Natural killer cell (primary cell): ENCODE measurements around the gene RIC8B. TPM values are rescaled to one million over a fixed set of nuclear protein-coding genes. Genes with fewer than 3 reads are reported as not detected.

Experiments used
- ATAC-seq, 3 donors: fragments of 150-1000 bp in 2 of 3; fragments of 200-7000 bp in 1 of 3; cut with Tn5 transposase; 1 replicate in 1 of 3; 2 replicates in 2 of 3; pipeline ENCODE4 v1.10.0; 2021; ENCODE audit warnings: mild to moderate bottlenecking in 2 of 3, moderate library complexity in 2 of 3
- DNase-seq, 2 donors: peaks; one replicate each; pipeline versions ENCODE4 v3.0.0 to v3.0.0-alpha.2; 2013 to 2021; ENCODE audit warnings: mixed read lengths in 1 of 2
- H3K27ac ChIP-seq: one replicate; pipeline ENCODE4 v1.5.1; 2013; ENCODE audit warnings: mild to moderate bottlenecking, low read length
- H3K27me3 ChIP-seq: one replicate; pipeline ENCODE4 v1.6.1; 2013; ENCODE audit warnings: low read length; ENCODE audit not compliant: control insufficient read depth, insufficient read depth
- H3K36me3 ChIP-seq: one replicate; pipeline ENCODE4 v1.6.1; 2013; ENCODE audit warnings: low read length; ENCODE audit not compliant: control insufficient read depth, insufficient read depth
- H3K4me1 ChIP-seq: one replicate; pipeline ENCODE4 v1.6.1; 2013; ENCODE audit warnings: low read length; ENCODE audit not compliant: control insufficient read depth, insufficient read depth
- H3K4me3 ChIP-seq: one replicate; pipeline ENCODE4 v1.5.1; 2013; ENCODE audit warnings: low read length
- H3K9me3 ChIP-seq: one replicate; pipeline ENCODE4 v1.6.1; 2013; ENCODE audit warnings: low read length; ENCODE audit not compliant: control insufficient read depth, insufficient read depth
- H3K27ac Mint-ChIP-seq, 2 donors: one replicate each; pipeline ENCODE4 v1.8.0; 2022; ENCODE audit warnings: mild to moderate bottlenecking in 2 of 2, mixed read lengths in 2 of 2, moderate library complexity in 1 of 2
- H3K27me3 Mint-ChIP-seq, 2 donors: one replicate each; pipeline ENCODE4 v1.8.0; 2022; ENCODE audit warnings: low read depth in 2 of 2, mixed read lengths in 2 of 2
- H3K36me3 Mint-ChIP-seq: one replicate; pipeline ENCODE4 v1.8.0; 2022; ENCODE audit warnings: mixed read lengths
- H3K4me1 Mint-ChIP-seq, 2 donors: one replicate each; pipeline ENCODE4 v1.8.0; 2022; ENCODE audit warnings: mixed read lengths in 2 of 2
- H3K4me3 Mint-ChIP-seq: one replicate; pipeline ENCODE4 v1.8.0; 2022; ENCODE audit warnings: mild to moderate bottlenecking, moderate library complexity, mixed read lengths
- H3K9me3 Mint-ChIP-seq, 2 donors: one replicate each; pipeline ENCODE4 v1.8.0; 2022; ENCODE audit warnings: mixed read lengths in 2 of 2
- WGBS: methylation state at CpG from one replicate; pipeline ENCODE4 v1.1.7; 2013; ENCODE audit warnings: missing lambda C conversion rate; ENCODE audit not compliant: insufficient coverage; 5-methylcytosine and 5-hydroxymethylcytosine counted together
- intact Hi-C: fragments of 100-400 bp; cut with micrococcal nuclease; formaldehyde crosslinking; loops from one replicate; pipeline ENCODE4 v1.14.2; 2022
- total RNA-seq, 4 donors: library from RNA; stranded (reverse); fragments of 120-200 nt in 1 of 4; gene quantifications; one replicate each; pipeline versions ENCODE4 v1.2.3 to v1.2.4, GENCODE V29; 2013 to 2022
- TF ChIP-seq, protein P1 (sequence below): fragments of 200-600 bp; IDR thresholded peaks from one replicate; pipeline ENCODE4 v1.8.0; 2022; ENCODE audit warnings: antibody characterized with exemption

RIC8B gene
- total RNA-seq, 3 donors from 2014 or later (not counting 1 experiment from before 2014, with no cell fraction given), result 12.1 to 21.3 (median 15.5) TPM

GRCh38 chr12:106757623-106758348 lies 16.7 kb upstream of the RIC8B start:
- no peaks in the 10 kb centered on the region for H3K36me3 ChIP-seq
- DNase-seq (no peak), ATAC-seq (no peak)
- no peaks in the 10 kb centered on the region for H3K36me3 Mint-ChIP-seq
- no peak overlapping the region for H3K4me3 Mint-ChIP-seq
- H3K4me1 Mint-ChIP-seq, result peaks cover 10 to 11% of the 10 kb centered on the region in 2 donors
- no peak overlapping the region for H3K4me3 ChIP-seq
- H3K9me3 Mint-ChIP-seq, result no peaks in the 10 kb centered on the region
- H3K9me3 ChIP-seq, result peaks cover under 1% of the 10 kb centered on the region
- intact Hi-C loops, result no loop called here
- 91% methylated on average over 6 of the region's 6 CpGs for WGBS
- no peaks in the 10 kb centered on the region for H3K27me3 Mint-ChIP-seq
- peaks cover 18% of the 10 kb centered on the region for H3K4me1 ChIP-seq
- H3K27ac Mint-ChIP-seq, result no peak overlapping the region
- no peak overlapping the region for H3K27ac ChIP-seq
- TF ChIP-seq, protein P1, sequence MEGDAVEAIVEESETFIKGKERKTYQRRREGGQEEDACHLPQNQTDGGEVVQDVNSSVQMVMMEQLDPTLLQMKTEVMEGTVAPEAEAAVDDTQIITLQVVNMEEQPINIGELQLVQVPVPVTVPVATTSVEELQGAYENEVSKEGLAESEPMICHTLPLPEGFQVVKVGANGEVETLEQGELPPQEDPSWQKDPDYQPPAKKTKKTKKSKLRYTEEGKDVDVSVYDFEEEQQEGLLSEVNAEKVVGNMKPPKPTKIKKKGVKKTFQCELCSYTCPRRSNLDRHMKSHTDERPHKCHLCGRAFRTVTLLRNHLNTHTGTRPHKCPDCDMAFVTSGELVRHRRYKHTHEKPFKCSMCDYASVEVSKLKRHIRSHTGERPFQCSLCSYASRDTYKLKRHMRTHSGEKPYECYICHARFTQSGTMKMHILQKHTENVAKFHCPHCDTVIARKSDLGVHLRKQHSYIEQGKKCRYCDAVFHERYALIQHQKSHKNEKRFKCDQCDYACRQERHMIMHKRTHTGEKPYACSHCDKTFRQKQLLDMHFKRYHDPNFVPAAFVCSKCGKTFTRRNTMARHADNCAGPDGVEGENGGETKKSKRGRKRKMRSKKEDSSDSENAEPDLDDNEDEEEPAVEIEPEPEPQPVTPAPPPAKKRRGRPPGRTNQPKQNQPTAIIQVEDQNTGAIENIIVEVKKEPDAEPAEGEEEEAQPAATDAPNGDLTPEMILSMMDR, result no peak
- no peaks in the 10 kb centered on the region for H3K27me3 ChIP-seq

GRCh38 chr12:106758349-106759110 lies 16.0 kb upstream of the RIC8B start:
- no peak overlapping the region for H3K4me3 ChIP-seq
- intact Hi-C loops, result no loop called here
- no peaks in the 10 kb centered on the region for H3K9me3 Mint-ChIP-seq
- no peaks in the 10 kb centered on the region for H3K27me3 Mint-ChIP-seq
- ATAC-seq (no peak), DNase-seq (no peak)
- H3K36me3 Mint-ChIP-seq, result no peaks in the 10 kb centered on the region
- peaks cover 10 to 11% of the 10 kb centered on the region in 2 donors for H3K4me1 Mint-ChIP-seq
- H3K36me3 ChIP-seq, result no peaks in the 10 kb centered on the region
- no peaks in the 10 kb centered on the region for H3K27me3 ChIP-seq
- H3K9me3 ChIP-seq, result no peaks in the 10 kb centered on the region
- H3K4me1 ChIP-seq, result peaks cover 13% of the 10 kb centered on the region
- H3K27ac ChIP-seq, result no peak overlapping the region
- TF ChIP-seq, protein P1, result no peak
- H3K27ac Mint-ChIP-seq, result no peak overlapping the region
- H3K4me3 Mint-ChIP-seq, result no peak overlapping the region
- WGBS, result 95% methylated on average over 7 of the region's 7 CpGs

- no peaks in the 10 kb centered on the region for H3K27me3 Mint-ChIP-seq
- DNase-seq, result no peak
- no peaks in the 10 kb centered on the region for H3K36me3 ChIP-seq
- peak overlapping the region; percentile 38 for H3K4me3 Mint-ChIP-seq
- H3K9me3 ChIP-seq, result no peaks in the 10 kb centered on the region
- no peaks in the 10 kb centered on the region for H3K9me3 Mint-ChIP-seq
- H3K27ac ChIP-seq, result no peak overlapping the region
- H3K36me3 Mint-ChIP-seq, result no peaks in the 10 kb centered on the region
- H3K4me1 Mint-ChIP-seq, result peaks cover 10 to 11% of the 10 kb centered on the region in 2 donors
- H3K4me3 ChIP-seq, result no peak overlapping the region
- ATAC-seq, result no peak
- 84% methylated on average over 6 of the region's 7 CpGs for WGBS
- TF ChIP-seq, protein P1, result no peak
- H3K4me1 ChIP-seq, result peaks cover 11% of the 10 kb centered on the region
- no peaks in the 10 kb centered on the region for H3K27me3 ChIP-seq
- H3K27ac Mint-ChIP-seq, result peak overlapping the region in 1 of 2 donors; percentile 69
- intact Hi-C loops, result no loop called here
Measured at GRCh38 chr12:106759526-106760183, 14.8 kb upstream of the RIC8B start.
